Measurements from ENCODE around the gene AHCY.
"Not testable (repeated sequence)": the region's sequence is repeated elsewhere in the genome, so short reads cannot be mapped to it uniquely, and the experiment has no call there.

Gene AHCY

DNA sequence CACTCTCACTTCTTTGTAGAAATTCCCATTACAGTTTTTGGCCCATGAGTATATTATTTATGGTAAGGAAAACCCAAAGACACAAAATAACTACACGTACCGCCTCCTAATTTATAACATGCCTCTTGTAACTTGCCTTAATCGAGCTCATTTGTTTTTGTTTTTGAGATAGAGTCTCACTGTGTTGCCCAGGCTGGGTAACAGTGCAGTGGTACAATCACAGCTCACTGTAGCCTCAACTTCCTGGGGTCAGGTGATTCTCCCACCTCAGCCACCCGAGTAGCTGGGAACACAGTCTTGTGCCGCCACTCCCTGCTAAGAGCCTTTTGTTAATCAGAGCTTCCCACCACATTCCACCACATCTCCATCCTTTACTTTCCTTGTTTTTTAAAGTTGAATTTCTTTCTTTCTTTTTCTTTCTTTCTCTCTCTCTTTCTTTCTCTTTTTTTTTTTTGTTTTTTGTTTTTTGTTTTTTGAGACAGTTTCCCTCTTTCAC lies 46.5 kb downstream of the AHCY start:
- no peak for DNase-seq (ENCODE audit: low read depth)

DNA sequence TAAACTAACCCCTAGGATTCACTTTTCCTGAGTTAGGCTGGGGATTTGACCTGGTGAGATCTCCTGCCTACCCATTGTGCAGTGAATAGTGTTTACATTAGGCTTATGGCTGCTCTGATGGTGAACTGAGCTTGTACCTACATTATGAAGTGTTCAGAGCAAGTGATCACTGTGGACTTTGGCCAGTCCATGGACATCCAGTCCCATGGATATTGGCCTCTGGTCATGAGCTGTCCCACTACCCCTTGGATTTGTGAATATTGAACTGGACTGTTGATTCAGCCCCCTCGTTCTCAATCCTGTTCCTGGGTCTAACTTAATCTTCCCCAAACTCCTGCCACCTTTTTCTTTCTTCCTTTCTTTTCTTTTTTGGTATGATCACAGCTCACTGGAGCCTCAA lies 48.2 kb downstream of the AHCY start:
- no peak for DNase-seq (ENCODE audit: low read depth)

DNA sequence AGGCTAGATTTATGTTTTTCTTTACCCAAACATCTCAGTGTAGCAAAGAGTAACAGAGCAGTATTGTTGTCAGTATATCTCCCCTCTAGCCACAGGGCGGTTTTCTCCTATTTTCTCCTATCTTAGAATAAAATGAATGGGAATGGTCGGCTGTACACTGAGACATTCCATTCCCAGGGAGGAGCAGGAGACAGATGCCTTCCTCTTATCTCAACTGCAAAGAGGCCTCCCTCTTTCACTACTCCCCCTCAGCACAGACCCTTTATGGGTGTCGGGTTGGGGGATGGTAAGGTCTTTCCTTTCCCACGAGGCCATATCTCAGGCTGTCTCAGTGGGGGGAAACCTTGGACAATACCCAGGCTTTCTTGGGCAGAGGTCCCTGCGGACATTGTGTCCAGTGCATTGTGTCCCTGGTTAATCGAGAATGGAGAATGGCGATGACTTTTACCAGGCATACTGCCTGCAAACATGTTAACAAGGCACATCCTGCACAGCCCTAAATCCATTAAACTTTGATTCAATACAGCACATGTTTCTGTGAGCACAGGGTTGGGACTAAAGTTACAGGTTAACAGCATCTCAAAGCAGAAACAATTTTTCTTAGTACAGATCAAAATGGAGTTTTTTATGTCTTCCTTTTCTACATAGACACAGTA lies 50.6 kb downstream of the AHCY start:
- not testable (repeated sequence) for DNase-seq (ENCODE audit: low read depth)

DNA sequence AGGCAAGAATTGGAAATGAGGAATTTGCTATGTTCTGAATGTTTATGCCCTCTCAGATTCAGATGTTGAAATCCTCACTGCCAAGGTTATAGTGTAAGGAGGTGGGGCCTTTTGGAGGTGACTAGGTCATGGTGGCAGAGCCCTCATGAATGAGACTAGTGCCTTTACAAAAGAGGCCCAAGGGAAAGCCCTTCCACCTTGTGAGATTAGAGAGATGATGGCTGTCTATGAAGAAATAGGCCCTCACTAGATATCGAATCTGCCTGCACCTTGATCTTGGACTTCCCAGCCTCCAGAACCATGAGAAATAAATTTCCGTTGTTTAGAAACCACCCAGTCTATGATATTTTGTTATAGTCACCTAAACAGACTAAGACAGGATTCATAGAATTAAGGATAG lies 51.5 kb downstream of the AHCY start:
- DNase-seq (ENCODE audit: low read depth): no peak

DNA sequence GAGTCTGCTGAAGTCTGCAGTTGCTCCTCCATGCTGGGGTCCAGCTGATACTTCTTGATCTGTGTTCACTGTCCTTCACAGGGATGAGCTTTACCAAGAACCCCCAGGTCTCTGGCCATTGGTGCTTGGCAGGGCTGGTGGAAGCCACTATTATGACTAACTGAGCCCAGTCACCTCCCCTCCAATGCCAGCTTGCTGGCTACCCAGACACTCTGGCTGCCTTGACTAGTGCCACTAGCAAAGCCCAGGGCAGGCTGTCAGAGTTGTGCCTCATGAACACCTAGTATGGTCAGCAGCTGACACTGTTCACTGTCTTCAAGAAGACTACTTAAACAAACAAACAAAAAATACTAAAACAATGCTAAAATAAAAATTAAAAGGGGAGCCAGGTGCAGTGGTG lies 53.1 kb downstream of the AHCY start:
- DNase-seq (ENCODE audit: low read depth): no peak

DNA sequence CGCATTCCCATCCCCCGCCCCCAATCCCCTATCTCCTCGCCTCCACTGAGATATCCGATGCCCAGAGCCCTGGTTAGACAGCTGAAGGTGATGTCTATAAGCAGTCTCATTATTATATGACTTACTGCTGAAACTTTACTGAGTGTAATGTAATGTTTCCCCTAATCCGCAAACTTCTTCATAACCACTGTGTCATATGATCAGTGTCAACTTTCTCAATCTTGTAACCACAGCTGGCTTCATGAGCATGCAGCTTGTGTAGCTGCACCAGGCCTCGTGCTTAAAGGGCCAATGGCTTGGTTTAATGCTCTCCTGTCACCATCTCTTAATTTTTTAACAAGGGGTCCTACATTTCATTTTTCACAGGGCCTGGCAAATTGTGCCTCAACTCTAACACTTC lies 53.9 kb downstream of the AHCY start:
- no peak for DNase-seq (ENCODE audit: low read depth)

DNA sequence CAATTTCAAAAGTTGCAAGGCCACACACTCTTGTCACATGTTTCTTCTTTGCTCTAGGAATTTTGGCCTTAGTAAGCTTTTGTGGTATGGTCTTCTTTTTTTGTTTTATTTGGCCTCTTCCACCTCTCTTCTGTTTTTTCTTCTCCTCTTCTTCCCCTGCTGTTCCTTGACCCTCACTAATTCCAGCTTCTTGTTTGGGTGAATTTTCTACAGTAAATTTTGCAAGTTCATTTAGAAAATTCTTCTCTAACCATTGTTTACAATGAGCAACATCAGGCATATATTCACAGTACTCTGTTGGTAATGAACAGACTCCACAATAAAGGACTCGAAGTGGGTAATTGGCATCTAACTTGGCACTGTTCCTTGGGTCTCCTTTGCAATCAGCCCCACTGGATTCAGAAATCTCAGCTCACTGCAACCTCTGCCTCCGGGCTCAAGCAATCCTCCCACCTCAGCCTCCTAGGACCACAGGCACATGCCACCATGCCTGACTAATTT lies 57.0 kb downstream of the AHCY start:
- DNase-seq (ENCODE audit: low read depth): no peak

DNA sequence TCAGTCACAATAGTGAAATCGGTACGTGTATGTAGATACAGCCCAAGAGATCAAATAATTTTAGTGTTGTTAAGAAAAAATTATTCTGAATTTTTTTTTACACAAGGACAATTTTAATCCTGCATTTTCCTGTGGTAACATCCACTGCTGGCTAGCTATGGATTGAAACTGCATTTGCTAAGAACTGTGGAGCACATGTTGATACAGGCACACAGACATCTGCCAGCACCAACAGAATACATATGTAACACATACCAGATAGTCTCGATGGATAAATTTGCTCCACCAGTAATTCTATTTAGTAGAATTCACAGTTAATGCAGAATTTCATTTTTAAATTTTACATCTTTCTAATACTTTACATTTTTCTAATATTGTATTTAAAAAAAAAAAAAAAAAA lies 59.8 kb downstream of the AHCY start:
- DNase-seq (ENCODE audit: low read depth): no peak

DNA sequence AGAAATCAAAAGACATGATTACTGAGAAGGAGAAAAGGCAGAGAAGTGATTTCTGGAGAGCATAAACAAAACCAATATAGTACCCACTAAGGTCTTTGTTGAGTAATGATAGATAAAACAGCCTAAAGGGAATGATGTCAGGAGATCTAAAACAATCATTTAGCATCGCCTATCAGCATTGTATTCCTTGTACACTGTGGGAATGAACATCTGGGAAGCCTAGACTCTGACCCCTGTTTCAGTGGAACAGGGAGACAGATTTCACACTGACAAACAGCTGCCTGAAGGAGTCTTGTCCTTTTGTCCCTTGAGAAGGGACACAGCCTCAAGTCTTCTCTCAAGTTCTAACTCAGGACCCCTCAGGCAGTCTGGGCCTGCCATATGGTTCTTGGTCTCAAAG lies 60.3 kb downstream of the AHCY start:
- DNase-seq (ENCODE audit: low read depth): no peak

DNA sequence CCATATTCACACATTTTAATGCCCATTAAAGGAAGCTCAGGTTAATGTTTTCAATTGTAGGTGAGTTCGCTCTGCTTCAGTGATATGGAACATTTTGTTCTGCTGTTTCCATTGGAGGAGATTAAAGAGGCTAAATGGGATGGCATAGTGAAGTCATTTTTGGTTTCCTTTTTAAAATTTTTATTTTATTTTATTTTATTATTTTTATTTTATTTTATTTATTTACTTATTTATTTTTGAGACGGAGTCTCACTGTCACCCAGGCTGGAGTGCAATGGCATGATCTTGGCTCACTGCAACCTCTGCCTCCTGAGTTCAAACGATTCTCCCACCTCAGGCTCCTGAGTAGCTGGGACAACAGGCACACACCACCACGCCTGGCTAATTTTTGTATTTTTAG lies 61.1 kb downstream of the AHCY start:
- DNase-seq (ENCODE audit: low read depth): not testable (repeated sequence)

DNA sequence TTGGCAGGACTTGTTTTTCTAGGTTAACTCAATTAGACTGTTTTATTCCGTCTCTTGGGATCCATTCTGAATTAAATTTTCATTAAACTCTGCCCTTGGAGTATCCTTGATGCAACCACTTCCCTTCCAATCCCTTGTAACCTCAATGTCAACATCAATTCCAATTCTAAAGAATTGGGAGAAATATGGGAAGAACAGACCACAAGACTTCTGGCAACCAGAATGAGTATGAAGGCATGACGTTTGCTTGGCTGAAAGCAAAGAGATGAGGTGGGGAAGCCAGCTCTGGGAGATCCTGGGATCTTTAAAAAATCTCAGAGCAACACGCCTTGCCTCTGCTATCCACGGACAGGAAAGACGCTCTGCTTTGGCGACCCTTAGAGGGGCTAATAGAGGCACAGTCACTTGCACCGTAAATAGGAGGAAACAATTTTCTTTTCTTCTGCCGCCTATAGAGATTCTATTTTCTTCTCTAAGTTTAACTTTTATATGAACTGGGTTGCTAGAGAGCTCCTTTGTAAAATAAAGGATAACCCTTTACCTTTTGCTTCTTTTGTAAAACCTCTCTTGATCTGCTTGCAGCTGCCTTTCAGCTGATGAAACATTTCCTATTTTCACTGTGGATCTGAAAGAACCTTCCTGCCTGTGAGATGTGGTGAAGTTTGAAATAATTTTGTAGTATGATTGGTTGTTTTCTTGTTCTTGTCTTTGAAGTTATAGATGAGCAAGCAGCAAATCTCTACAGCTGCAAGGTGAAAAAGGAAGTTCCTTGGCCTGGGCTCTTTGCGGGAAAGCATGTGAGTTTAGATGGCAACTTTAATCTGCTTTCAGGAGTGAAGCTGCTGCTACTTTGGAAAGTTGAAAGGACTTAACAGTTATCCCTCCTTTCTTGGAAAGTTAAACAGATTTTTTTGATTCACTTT lies 62.2 kb downstream of the AHCY start, which contains the start of gene ASIP:
ASIP (plus strand) TSS at position 731 of the 923 bp plus-strand sequence. CDS start 18,952 bp downstream, outside the sequence.
- DNase-seq (ENCODE audit: low read depth): no peak

DNA sequence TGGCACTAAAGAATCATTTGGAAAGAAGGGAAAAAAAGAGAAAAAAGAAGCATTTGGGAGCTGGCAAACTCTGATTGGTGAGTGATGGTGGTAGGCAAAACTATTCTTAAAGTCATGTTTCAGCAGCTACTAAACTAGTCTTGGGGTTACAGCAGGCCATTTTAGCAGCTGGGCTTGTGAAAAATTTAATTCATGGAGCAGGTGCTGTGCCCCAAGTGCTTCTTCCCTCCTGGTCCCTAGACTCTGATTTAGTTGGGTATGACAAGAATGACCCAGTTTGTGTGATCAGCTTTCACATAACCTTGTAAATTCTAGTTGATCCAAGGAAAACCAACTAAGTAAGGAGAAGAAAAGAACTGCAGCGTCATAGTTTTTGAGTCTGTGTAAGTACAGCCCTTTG lies 63.0 kb downstream of the AHCY start:
- no peak for DNase-seq (ENCODE audit: low read depth)

DNA sequence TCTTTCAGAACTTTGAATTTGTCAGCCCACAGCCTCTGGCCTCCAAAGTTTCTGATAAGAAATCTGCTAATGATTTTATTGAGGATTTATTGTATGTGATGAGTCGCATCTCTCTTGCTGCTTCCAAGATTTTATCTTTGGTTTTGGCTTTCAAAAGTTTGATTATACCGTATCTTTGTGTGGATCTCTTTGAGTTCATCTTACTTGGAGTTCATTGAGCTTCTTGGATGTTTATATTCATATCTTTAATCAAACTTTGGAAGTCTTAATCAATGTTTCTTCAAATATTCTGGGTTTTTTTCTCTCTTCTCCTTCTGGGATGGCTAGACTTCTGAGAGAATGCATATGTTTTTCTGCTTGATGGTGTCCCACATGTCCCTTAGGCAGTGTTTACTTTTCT lies 65.2 kb downstream of the AHCY start:
- DNase-seq (ENCODE audit: low read depth): no peak

DNA sequence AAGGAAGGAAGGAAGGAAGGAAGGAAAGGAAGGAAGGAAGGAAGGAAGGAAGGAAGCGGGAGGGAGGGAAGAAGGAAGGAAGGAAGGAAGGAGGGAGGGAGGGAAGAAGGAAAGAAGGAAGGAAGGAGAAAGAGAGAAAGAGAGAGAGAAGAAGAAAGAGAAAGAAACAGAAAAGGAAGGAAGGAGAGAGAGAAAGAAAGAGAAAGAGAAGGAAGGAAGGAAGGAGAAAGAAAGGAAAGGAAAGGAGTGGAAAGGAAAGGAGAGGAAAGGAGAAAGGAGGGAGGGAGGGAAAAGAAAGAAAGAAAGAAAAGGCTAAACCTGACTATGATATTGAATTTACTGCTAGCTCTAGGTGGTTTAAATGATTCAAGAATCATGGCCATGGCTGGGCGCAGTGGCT lies 67.3 kb downstream of the AHCY start:
- DNase-seq (ENCODE audit: low read depth): no peak

DNA sequence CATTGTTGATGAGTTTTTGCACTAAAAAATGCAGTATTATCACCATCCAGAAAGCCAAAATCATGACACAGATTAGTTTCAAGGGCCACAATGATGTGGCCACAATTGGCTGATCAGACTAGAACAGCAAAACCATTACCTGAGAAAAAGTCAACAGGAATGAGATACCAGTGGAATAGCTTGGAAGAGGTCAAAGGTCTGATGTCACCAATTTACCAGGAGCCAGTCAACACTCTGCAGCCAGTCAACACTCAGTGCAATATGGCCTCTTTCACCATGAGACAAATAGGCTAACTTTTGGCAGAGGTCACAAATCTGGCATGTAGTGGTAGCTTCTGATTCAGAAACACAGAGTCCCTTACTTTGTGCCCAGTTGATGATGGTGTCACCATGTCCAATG lies 69.5 kb downstream of the AHCY start:
- no peak for DNase-seq (ENCODE audit: low read depth)

DNA sequence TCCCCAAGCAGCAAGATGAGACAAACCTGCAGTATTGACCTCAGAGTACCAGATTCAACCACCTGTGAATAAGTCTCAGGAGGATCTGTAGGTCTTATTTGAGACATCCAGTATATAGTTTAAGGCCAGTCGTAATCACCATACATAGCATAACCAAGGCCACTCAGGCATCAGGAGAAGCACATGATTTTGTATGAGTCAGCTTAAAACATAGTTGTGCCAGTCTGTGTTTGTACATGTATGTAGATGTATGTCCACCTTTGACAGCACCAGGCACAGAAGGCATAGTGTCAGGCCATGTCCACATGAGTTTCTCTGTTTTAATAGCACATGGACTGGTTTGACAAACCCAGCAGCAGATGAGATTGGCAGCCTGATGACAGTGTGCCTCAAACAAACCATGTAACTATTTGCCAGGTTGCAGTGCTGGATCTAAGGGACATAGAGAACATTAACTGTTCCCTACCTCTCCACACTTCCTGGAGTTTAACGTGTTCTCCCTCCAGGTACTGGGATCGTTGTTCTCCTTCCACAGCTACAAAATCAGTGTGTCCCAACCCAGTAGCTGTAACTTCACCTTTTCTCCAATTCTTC lies 70.6 kb downstream of the AHCY start:
- DNase-seq (ENCODE audit: low read depth): no peak

DNA sequence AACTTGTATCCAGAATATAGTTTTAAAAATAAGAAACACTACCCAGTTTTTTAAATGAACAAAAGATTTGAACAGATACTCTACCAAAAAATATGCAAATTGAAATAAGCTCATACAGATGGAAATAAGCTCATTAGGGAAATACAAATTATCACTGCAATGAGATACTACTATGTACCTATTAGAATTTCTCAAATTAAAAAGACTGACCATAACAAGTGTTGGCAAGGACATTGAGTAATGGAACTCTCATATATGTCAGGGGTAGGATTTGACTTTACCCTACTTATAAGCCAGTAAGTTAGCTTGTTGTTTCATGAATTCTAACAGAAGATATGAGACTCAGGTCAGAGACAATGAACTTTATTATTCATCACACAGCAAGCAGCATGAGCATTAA lies 71.5 kb downstream of the AHCY start:
- DNase-seq (ENCODE audit: low read depth): no peak

Data from HS-27A (cell line).